IMR-90 (cell line): ENCODE results near the gene CXorf65. TPM values are rescaled to one million over a fixed set of nuclear protein-coding genes. Genes with fewer than 3 reads are reported as not detected.

Experiments
- ATAC-seq: fragments of 200-7000 bp; cut with Tn5 transposase; 2 replicates; pipeline ENCODE4 v1.9.1; 2020; ENCODE audit warnings: low read depth, mild to moderate bottlenecking, moderate library complexity
- BruUV-seq: library from RNA; stranded (reverse); fragments of 400-500 nt; replicated peaks from 2 replicates; lab custom pipeline; 2021; lab: Mats Ljungman, UMichigan
- CTCF ChIA-PET: fragments of 300-600 bp; formaldehyde crosslinking; extraction: SDS; loops from one replicate; lab custom pipeline; 2021; ENCODE audit warnings: antibody characterized with exemption; lab: Yijun Ruan, JAX
- POLR2A ChIA-PET: fragments of 300-600 bp; sonication (Branson Sonifier 250); formaldehyde crosslinking; loops from one replicate; lab custom pipeline; 2022; ENCODE audit warnings: antibody characterized with exemption; ENCODE audit not compliant: unreplicated experiment; lab: Charles Lee
- DNase-seq: peaks from one replicate; pipeline ENCODE4 v3.0.0; 2013
- H2AFZ ChIP-seq: replicated peaks from 2 replicates; pipeline ENCODE3; 2013; ENCODE audit warnings: low read length, mild to moderate bottlenecking; ENCODE audit not compliant: poor library complexity
- H2AK5ac ChIP-seq: 2 replicates; pipeline ENCODE4 v1.6.1; 2013; ENCODE audit warnings: low read depth, low read length, inconsistent platforms
- H2AK9ac ChIP-seq: replicated peaks from 2 replicates; pipeline ENCODE3; 2013; ENCODE audit warnings: mild to moderate bottlenecking, low read depth, low read length, moderate library complexity; ENCODE audit not compliant: poor library complexity
- H2BK120ac ChIP-seq: 2 replicates; pipeline ENCODE4 v1.6.1; 2013; ENCODE audit warnings: low read depth, low read length, inconsistent platforms
- H2BK15ac ChIP-seq: 3 replicates; pipeline ENCODE4 v1.6.1; 2013; ENCODE audit warnings: low read depth, low read length, inconsistent platforms
- H2BK20ac ChIP-seq: 2 replicates; pipeline ENCODE4 v1.6.1; 2013; ENCODE audit warnings: low read depth, mild to moderate bottlenecking, inconsistent platforms, low read length, moderate library complexity
- H2BK5ac ChIP-seq: 2 replicates; pipeline ENCODE4 v1.6.1; 2013; ENCODE audit warnings: mild to moderate bottlenecking, low read depth, low read length, inconsistent platforms; ENCODE audit not compliant: poor library complexity, severe bottlenecking
- H3K14ac ChIP-seq: replicated peaks from 2 replicates; pipeline ENCODE4 v1.6.1; 2013; ENCODE audit warnings: low read depth, low read length, inconsistent platforms
- H3K18ac ChIP-seq: 2 replicates; pipeline ENCODE4 v1.6.1; 2013; ENCODE audit warnings: low read depth, low read length, control low read depth
- H3K23ac ChIP-seq: 2 replicates; pipeline ENCODE4 v1.6.1; 2013; ENCODE audit warnings: low read depth, low read length, inconsistent platforms
- H3K27ac ChIP-seq: 2 replicates; pipeline ENCODE4 v1.5.1; 2013; ENCODE audit warnings: mild to moderate bottlenecking, control low read depth, low read length; ENCODE audit not compliant: insufficient read depth
- H3K27me3 ChIP-seq: 2 replicates; pipeline ENCODE4 v1.6.1; 2013; ENCODE audit warnings: low read length; ENCODE audit not compliant: control insufficient read depth, insufficient read depth
- H3K36me3 ChIP-seq: 2 replicates; pipeline ENCODE4 v1.6.1; 2013; ENCODE audit warnings: low read length, mixed read lengths; ENCODE audit not compliant: control insufficient read depth, insufficient read depth
- H3K4ac ChIP-seq: 2 replicates; pipeline ENCODE4 v1.6.1; 2013; ENCODE audit warnings: low read depth, low read length, inconsistent platforms
- H3K4me1 ChIP-seq: 2 replicates; pipeline ENCODE4 v1.6.1; 2013; ENCODE audit warnings: low read length, mixed read lengths; ENCODE audit not compliant: control insufficient read depth, insufficient read depth
- H3K4me2 ChIP-seq: 2 replicates; pipeline ENCODE4 v1.6.1; 2013; ENCODE audit warnings: low read depth, mild to moderate bottlenecking, control low read depth, low read length, moderate library complexity
- H3K4me3 ChIP-seq: 2 replicates; pipeline ENCODE4 v1.5.1; 2013; ENCODE audit warnings: low read depth, mild to moderate bottlenecking, control low read depth, low read length, moderate library complexity; ENCODE audit not compliant: insufficient read depth
- H3K56ac ChIP-seq: 2 replicates; pipeline ENCODE4 v1.6.1; 2013; ENCODE audit warnings: low read length, inconsistent platforms; ENCODE audit not compliant: insufficient read depth; ENCODE audit errors: extremely low read depth
- H3K79me1 ChIP-seq, 2 experiments: 2 replicates each; pipeline ENCODE4 v1.6.1; 2013; ENCODE audit warnings: low read length in 2 of 2, inconsistent platforms in 1 of 2, low read depth in 1 of 2
- H3K9ac ChIP-seq: 2 replicates; pipeline ENCODE4 v1.6.1; 2013; ENCODE audit warnings: low read depth, low read length, control low read depth
- H3K9me1 ChIP-seq: 2 replicates; pipeline ENCODE4 v1.6.1; 2013; ENCODE audit warnings: low read length, inconsistent platforms; ENCODE audit not compliant: insufficient read depth
- H3K9me3 ChIP-seq: 2 replicates; pipeline ENCODE4 v1.6.1; 2013; ENCODE audit warnings: low read length; ENCODE audit not compliant: control insufficient read depth, insufficient read depth
- H4K20me1 ChIP-seq: 2 replicates; pipeline ENCODE4 v1.6.1; 2013; ENCODE audit warnings: low read length, inconsistent platforms; ENCODE audit not compliant: insufficient read depth
- H4K5ac ChIP-seq: 2 replicates; pipeline ENCODE4 v1.6.1; 2013; ENCODE audit warnings: mild to moderate bottlenecking, low read depth, low read length, control low read depth
- H4K8ac ChIP-seq, 2 experiments: 2 replicates each; pipeline ENCODE4 v1.6.1; 2013; ENCODE audit warnings: low read depth in 2 of 2, low read length in 2 of 2, control low read depth in 1 of 2, inconsistent platforms in 1 of 2
- H4K91ac ChIP-seq: 2 replicates; pipeline ENCODE4 v1.6.1; 2013; ENCODE audit warnings: low read depth, low read length, inconsistent platforms; ENCODE audit not compliant: insufficient read depth
- CEBPB ChIP-seq: IDR thresholded peaks from 2 replicates; pipeline ENCODE4 v1.6.1; 2012; ENCODE audit warnings: low read depth, low read length, improper control_type of control experiment
- NFE2L2 ChIP-seq: fragments of 150-350 bp; IDR thresholded peaks from 2 replicates; pipeline ENCODE4 v1.6.1; 2016; ENCODE audit warnings: low read depth, mild to moderate bottlenecking, low read length
- POLR2A ChIP-seq: IDR thresholded peaks from 2 replicates; pipeline ENCODE4 v1.6.1; 2012; ENCODE audit warnings: mild to moderate bottlenecking, low read depth, low read length
- WGBS, 2 experiments: methylation state at CpG; one replicate each; pipeline versions ENCODE4 v1.1.5 to v1.1.7; 2013; ENCODE audit warnings: missing lambda C conversion rate in 2 of 2; ENCODE audit not compliant: insufficient read length in 1 of 2; ENCODE audit errors: extremely low coverage in 2 of 2; 5-methylcytosine and 5-hydroxymethylcytosine counted together
- dilution Hi-C: fragments of 300-500 bp; cut with HindIII; formaldehyde crosslinking; loops from one replicate; pipeline ENCODE4 v1.14.3; 2018; ENCODE audit warnings: low sequenced_read_pairs; ENCODE audit not compliant: unreplicated experiment
- in situ Hi-C: fragments of 300-500 bp; cut with MboI; formaldehyde crosslinking; loops from 3 replicates; pipeline ENCODE4 v1.14.3; 2019; ENCODE audit warnings: low sequenced_read_pairs, inconsistent platforms, mixed read lengths
- intact Hi-C: fragments of 100-400 bp; cut with micrococcal nuclease; formaldehyde crosslinking; loops from 2 replicates; pipeline ENCODE4 v1.10.0; 2022
- polyA plus RNA-seq, 3 experiments: library from polyadenylated mRNA; depleted of rRNA; stranded (reverse); fragments of >200 nt; gene quantifications; 2 replicates each; pipeline ENCODE4 v1.2.3, GENCODE V29; 2012; ENCODE audit warnings: low replicate concordance in 1 of 3
- total RNA-seq: library from RNA; depleted of rRNA; stranded (reverse); fragments of >200 nt; gene quantifications from 2 replicates; pipeline ENCODE4 v1.2.3, GENCODE V29; 2012
- TF ChIP-seq, protein P1 (sequence below): fragments of 150-350 bp; IDR thresholded peaks from 2 replicates; pipeline ENCODE4 v1.6.1; 2017; ENCODE audit warnings: mild to moderate bottlenecking, antibody characterized with exemption, low read length, low read depth

Gene CXorf65
- total and polyA plus RNA-seq, 2 of the 4 experiments (the other 2 are of a cell fraction): not detected

DNA sequence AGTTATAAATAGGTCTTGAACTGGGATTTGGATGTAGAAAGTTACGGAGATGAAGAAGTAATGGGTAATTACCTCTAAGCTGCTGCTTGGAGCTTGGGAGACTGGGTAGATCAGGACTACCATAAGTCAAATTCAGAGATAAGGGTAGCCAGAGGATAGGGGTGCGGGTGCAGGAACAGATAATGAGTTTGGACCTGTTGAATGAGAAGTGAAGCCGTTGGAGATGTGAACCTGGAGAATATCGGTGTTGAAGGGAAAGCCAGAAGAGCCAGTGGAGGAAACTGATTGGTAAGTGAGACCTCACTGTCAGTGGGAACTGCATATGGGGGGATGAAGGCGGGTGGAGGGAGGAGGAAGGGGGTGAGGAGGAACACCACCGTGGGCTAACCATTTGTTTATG is 11.5 kb downstream of the CXorf65 start:
- DNase-seq: no peak
- H3K9me3 ChIP-seq: no peaks in the 10 kb centered on the region
- no peak overlapping the region for H2BK15ac ChIP-seq
- POLR2A ChIA-PET: no interaction called here
- no peaks in the 10 kb centered on the region for H3K79me1 ChIP-seq
- H3K4me2 ChIP-seq: peak overlapping the region; percentile 97
- in situ Hi-C loops: no loop called here
- no peak overlapping the region for H2BK120ac ChIP-seq
- H3K23ac ChIP-seq: 0 out of 2 replicates have a peak overlapping the region, but pooled peaks have one; percentile 67
- H2AK9ac ChIP-seq: no peak overlapping the region
- dilution Hi-C loops: no loop called here
- TF ChIP-seq, protein P1, sequence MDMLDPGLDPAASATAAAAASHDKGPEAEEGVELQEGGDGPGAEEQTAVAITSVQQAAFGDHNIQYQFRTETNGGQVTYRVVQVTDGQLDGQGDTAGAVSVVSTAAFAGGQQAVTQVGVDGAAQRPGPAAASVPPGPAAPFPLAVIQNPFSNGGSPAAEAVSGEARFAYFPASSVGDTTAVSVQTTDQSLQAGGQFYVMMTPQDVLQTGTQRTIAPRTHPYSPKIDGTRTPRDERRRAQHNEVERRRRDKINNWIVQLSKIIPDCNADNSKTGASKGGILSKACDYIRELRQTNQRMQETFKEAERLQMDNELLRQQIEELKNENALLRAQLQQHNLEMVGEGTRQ: no peak
- TF ChIP-seq NFE2L2 (no peak), POLR2A (no peak), CEBPB (no peak)
- intact Hi-C loops: no loop called here
- H3K4ac ChIP-seq: peak overlapping the region; percentile 68; the same call in 1 of the 2 replicates
- peaks cover 18% of the 10 kb centered on the region for H3K27me3 ChIP-seq
- peak overlapping the region; percentile 69 for H2AFZ ChIP-seq
- peak overlapping the region; percentile 26; the same call in 1 of the 2 replicates for H4K91ac ChIP-seq
- H3K9ac ChIP-seq: peak overlapping the region; percentile 86
- H4K8ac ChIP-seq: peak overlapping the region; percentile 90 to 91; a peak in 3 of 4 replicates
- H3K18ac ChIP-seq: peak overlapping the region; percentile 95; the same call in 1 of the 2 replicates
- no peak overlapping the region for H2AK5ac ChIP-seq
- H3K56ac ChIP-seq: peak overlapping the region; percentile 73; the same call in 1 of the 2 replicates
- no peaks in the 10 kb centered on the region for H4K20me1 ChIP-seq
- no peak overlapping the region for H2BK20ac ChIP-seq
- 49% methylated on average over 4 of the region's 6 CpGs; no CpG with 5 or more reads in 1 of the 2 experiments for WGBS, 2 experiments
- BruUV-seq: no TSS peak
- H3K4me3 ChIP-seq: peak overlapping the region; percentile 89
- H4K5ac ChIP-seq: peak overlapping the region; percentile 99; the same call in 1 of the 2 replicates
- no peaks in the 10 kb centered on the region for H3K9me1 ChIP-seq
- no peaks in the 10 kb centered on the region for H3K4me1 ChIP-seq
- peak overlapping the region; percentile 58 for H3K14ac ChIP-seq
- CTCF ChIA-PET: no interaction called here
- no peak overlapping the region for H2BK5ac ChIP-seq
- ATAC-seq: 0 out of 2 replicates have a peak, but pooled peaks have one; percentile 3
- no peaks in the 10 kb centered on the region for H3K36me3 ChIP-seq
- H3K27ac ChIP-seq: no peak overlapping the region
